Measurements from ENCODE around the gene FLVCR2. TPM values are rescaled to one million over a fixed set of nuclear protein-coding genes. Genes with fewer than 3 reads are reported as not detected.

The FLVCR2 gene
- total and polyA plus RNA-seq, 4 experiments from 2014 or later, result 1.9 to 4.1 (median 3.2) TPM

Other genes starting within 250 kb of the FLVCR2 start
- under 1 TPM; 0.78 to 0.79 TPM for gene JDP2, start 150.6 kb upstream of the FLVCR2 start, total RNA-seq
- under 1 TPM in 1 of 2 donors, not detected in 1; 0.20 TPM for gene JDP2, start 150.6 kb upstream of the FLVCR2 start, polyA plus RNA-seq
- 10 to 100 TPM; 17.1 to 20.6 TPM for gene BATF, start 56.2 kb upstream of the FLVCR2 start, total RNA-seq
- gene BATF, start 56.2 kb upstream of the FLVCR2 start, polyA plus RNA-seq, result 10 to 100 TPM; 46.6 to 53.8 TPM
- 10 to 100 TPM; 12.9 to 13.9 TPM for gene ERG28, start 82.3 kb downstream of the FLVCR2 start, total RNA-seq
- gene ERG28, start 82.3 kb downstream of the FLVCR2 start, polyA plus RNA-seq, result 10 to 100 TPM; 30.5 to 43.2 TPM
- 10 to 100 TPM; 25.3 to 28.2 TPM for gene TTLL5, start 82.6 kb downstream of the FLVCR2 start, total RNA-seq
- 10 to 100 TPM in 1 of 2 donors, 1 to 10 TPM in 1; 8.4 to 15.8 TPM for gene TTLL5, start 82.6 kb downstream of the FLVCR2 start, polyA plus RNA-seq

All from CD4-positive, alpha-beta memory T cell (primary cell).